GM10847 (cell line): ENCODE data around the gene PTPRF.

Source experiments
- POLR2A ChIP-seq: IDR thresholded peaks from 2 replicates; pipeline ENCODE4 v1.6.1; 2011; ENCODE audit not compliant: insufficient read length; ENCODE audit errors: extremely low read depth

The PTPRF gene

DNA sequence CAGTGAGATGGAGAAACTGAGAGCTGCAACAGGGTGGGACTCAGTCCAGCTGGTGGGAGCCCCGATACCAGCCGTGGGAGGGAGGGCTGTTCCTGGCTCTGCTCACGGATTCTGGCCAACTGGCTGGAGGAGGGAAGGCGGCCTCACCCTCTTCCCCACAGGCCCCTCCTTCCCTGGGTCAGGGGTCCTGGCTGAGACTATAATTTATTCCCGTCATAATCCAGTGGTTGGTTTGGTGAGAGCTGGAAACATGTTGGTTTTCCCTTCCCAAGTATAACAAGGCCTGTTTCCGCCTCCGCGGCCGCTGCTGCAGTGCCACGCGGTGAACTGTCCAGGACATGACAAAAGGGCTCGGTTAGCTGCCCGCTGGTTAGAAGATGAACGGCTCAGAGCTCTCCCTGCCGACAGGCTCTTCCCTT, 10.0 kb downstream of the PTPRF start:
- TF ChIP-seq POLR2A = no peak

DNA sequence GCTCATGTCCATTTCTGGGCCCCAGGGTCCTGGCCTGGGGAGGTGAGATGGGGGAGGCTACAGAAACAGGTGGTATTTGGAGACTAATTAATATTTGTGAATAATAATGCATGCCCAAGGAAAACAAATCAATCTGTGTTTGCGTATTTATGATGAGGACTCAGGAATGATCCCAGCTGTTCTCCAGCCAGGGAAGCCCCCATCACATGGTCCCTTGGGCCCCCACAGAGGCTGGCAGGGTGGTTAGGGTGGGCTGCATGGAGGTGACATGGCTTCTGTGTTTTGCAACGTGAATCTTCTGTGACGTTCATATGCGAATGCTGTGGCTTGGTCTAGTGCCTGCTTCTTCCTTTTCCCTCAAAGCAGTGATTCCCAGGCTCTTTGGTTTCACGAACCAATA, 10.5 kb downstream of the PTPRF start:
- TF ChIP-seq POLR2A = no peak

DNA sequence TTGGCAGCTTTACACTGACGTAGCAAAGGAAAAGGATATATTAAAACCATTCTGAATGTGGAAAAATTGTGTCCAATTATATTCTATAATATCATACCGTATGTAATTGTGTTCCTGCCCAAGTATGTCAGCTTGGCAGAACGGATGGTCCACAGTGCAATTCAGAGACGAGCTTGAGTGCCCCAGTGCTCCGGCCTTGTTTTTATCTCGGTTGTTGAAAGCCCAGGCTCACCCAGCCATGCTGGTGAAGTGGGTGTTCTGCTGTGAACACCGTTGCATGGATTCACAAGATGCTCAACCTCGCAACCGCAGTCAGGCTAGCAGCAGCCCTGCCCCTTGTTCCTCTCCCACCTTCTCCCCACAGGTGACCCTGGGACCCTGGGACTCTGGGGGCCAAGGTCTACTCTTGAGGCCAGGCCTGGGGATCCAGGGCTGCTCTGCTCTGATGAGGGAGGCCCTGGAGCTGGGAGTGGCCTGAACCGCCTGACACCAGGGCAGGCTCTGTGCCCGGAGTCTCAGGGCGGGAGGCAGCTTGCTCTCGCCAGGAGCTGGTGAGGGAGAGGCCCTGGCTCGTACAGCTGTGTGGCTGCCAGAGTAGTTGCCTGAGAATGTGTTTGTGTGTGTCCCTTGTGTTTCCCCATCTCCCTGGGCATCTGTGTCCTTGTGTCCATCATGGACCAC, 11.2 kb downstream of the PTPRF start:
- TF ChIP-seq POLR2A = no peak

DNA sequence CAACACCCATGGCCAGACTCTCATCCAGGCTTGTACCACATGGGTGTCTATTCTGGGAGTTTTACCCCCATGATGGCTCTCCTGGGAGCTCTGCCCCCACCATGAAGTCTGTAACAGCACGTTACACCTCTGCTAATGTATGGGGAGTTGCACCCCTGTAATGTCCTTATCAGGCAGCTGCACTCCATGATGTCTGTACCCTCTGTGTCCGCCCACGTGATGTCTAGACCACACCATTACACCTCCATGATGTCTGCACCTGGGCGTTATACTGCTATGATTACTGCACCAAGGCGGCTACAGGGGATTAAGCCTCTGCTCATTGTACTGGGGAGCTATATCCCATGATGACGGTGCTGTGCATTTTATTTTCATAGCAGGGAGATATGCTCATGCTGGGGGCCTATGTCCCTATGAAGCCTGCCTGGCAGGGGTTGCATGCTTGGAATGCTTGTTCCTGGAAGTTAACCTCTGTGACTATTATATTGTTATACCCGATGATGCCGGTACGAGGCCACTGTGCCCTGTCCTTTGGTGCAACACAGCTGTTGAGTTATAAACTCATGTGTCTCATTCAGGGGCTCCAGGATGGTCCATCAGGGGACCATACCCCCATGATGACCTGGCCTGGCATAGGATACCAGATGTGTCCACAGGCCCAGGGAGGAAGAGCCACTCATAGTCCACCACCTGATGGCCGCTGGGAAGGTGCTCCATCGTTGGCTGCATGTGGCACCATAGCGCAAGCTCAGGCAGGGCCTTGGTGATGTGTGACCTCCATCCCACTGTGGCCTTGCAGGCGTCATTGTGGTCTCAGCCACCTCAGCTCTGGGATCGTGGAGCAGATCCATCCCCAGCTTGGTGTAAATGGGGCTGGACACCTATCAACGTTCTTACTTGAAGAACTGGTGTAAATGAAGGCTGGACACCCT, 12.1 kb downstream of the PTPRF start:
- TF ChIP-seq POLR2A = no peak

DNA sequence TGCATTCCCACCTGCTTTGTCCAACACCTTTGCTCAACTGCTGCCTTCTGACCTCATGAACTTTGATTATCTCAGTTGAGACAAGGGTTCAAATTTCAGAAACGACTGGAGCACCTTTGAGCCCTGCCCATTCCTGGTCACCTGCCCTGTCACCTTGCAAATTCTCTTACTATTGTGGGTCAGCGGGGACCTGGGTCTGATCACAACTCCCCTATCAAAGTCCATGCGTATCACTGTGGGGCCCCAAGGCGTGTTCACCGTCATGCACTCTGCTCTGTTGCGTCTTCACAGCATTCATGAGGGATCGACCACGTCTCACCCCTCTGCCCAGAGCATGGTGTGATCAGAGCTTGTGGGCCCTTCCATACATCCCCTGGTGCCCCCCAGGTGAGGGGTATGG, 12.9 kb downstream of the PTPRF start:
- no peak for TF ChIP-seq POLR2A

DNA sequence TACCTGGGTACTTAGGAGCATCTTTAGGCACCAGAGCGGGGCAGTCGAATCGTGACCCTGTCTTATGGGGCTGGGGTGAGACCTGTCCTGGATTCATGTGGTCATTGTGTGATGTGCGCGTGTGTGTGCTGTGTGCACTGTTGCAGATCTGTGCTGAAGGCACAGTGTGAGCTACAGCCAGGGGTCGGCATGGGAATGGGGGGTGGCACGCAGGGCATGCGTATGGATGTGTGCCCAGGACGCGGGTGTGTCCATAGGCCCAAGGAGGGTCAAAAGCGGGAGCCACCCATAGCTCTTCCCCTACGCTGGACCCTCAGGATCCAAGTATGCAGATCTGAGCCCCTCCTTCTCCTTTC, 14.6 kb downstream of the PTPRF start:
- no peak for TF ChIP-seq POLR2A

DNA sequence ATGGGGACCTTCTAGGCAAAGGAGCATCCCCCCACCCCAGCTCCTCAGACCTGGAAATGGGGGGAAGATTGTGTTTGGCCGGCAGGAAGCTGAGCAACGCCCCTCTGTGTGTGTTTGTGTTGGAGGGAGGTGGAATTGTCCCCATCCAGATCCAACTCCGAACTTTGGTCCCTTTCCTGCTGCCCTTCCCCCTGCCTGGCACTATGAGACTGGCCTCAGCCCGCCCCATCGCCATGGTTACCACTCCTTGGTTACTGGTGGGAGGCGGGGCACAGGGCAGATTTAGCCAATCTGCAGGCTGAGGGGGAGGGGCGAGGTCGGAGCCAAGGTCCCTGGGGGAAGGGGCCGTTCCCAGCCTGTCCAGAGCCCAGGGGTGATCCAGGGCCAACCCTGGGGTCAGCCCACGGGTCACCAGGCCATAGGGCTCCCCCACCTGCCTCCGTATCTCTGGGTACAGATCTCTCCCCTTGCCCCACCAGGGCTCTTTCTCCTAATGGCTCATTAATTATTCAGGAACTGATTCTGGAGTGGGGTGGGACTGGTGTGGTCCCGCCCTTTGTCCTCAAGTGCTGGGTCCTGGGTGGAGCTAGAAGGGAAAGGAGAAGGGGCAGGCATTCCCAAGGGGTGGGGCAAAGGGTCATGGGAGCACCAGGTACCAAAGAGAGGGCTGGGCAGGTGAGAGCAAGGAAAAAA, 15.2 kb downstream of the PTPRF start:
- TF ChIP-seq POLR2A = no peak

DNA sequence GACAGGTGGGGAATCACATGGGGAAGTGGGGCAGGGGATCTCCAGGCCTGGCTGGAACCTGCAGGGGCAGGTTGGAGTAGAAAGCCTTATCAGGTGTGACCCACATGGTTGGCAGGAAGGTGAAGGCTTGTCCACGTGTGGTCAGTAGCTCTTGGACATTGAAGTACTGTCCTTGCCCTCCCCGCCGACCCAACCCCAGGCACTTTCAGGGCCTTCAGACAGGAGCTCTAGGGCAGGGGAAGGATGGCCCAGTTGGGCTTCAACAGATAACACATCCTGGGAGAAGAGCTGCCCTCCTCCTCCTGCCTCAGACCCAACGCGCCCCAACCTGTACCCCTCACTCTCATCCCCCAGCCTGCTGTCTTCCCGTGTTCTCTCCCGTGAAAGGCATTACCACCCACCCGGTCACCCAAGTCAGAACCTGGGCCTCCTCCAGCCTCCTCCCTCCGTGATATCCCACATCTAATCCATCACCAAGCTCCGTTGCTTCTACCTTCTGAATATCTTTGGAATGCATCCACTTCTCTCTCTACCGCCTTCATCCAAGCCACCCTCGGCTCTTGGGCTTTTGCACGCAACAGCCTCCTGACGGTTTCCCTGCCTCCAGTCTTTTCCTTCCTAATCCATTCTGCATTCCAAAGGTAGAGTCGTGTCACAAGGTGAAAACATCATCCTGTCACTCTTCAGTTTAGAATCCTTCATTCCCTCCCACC, 15.9 kb downstream of the PTPRF start:
- no peak for TF ChIP-seq POLR2A

DNA sequence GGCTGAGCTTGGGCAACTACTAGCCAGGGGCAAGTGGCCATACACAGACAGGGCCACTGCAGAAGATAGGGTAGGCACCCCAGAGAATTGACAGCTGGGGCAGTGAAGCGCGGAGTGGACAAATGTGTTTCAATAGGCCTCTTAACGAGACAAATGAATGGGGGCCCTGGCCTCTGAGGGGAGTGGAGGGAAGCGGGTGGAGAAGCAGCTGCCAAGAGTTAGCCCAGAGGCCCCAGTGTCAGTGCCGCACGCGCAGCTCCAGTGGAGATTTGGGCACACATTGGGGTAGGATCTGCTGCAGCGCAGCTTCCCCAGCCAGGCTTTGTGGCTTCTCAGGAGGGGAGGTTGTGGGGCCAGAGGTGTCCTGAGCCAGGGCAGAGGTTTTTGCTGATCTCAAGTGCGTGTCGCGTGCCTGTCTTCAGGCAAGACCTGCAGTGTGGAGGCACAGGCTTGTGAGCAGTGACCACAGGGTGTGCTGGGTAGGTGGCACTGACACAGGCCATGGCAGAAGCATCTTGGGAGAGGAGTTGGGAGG, 16.9 kb downstream of the PTPRF start:
- TF ChIP-seq POLR2A = no peak

DNA sequence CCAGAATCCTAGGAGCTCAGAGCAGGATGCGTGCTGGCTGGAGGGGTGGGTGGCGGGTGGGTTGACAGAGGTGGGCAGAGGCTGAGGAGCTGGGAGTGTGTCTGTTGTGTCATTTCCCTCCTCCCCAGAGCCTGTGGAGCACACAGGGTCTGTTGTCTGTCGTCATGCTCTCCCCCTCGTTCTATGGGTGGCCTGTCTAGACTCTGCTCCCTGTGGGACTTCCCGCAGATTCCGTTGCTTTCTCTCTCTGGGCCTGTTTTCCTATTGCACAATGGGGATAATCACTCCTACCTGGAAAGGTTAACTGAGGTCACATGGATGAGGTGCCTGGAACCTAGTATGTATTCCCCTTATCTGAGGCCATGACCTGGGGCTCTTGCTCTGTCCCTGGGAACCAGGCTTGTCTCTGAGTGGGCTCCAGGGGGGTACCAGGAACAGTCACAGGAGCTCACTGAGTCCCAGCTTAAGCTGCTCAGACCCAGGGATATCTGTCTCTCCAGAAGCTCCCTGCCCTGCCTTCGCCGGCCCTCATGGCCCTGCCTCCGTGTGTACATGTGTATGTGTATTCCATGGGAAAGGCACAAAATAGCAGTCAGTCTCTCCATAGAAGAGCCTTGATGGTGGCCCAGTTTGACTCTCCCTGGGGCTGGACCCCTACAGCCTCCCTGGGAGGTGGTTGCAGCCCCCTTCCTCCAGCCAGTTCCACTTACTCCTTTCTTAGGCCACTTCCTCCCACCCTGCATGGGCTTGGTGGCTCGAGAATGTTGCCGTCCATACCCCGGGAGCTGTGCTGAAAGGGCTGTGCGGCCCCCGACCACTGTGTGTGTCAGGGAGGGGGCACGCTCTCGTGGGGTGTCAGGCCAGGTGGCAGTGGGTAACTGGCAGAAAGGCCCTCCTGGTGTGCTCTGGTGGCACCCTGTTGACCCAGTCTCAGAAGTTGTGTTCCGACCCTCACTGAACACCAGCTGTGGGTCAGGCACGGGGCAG, 17.9 kb downstream of the PTPRF start:
- TF ChIP-seq POLR2A = no peak

DNA sequence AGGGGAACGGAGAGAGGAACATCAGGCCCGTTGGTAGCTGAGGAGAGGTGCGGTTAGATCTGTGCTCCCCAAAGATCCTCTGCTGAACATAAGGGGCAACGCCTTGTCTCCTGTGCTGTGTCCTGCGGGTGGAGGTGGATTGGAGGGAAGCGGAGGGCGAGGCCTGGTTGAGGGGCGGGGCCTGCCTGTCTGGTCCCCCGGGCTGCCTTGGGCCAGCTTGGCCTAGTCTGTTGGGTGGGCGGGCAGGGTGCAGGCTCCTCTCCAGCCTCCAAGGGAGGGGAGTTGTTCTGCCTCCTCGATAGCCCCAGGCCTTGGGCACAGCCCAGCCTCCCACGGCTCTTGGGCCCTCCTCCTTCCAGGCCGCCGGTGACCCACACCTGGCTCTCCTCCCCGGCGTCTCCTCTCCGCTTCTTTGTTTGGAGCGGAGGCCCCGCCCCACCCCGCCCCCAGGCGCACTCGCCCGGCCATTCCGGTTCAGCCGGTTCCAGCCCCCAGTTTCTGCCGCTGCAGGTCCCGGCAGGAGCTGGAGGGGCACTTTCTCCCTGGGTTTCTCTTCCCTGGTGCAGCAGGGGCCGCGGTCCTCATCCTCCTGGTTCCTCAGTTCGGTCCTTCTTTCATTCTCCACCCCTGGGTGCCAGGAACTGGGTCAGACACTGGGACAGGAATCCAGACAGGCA, 19.4 kb downstream of the PTPRF start:
- no peak for TF ChIP-seq POLR2A

DNA sequence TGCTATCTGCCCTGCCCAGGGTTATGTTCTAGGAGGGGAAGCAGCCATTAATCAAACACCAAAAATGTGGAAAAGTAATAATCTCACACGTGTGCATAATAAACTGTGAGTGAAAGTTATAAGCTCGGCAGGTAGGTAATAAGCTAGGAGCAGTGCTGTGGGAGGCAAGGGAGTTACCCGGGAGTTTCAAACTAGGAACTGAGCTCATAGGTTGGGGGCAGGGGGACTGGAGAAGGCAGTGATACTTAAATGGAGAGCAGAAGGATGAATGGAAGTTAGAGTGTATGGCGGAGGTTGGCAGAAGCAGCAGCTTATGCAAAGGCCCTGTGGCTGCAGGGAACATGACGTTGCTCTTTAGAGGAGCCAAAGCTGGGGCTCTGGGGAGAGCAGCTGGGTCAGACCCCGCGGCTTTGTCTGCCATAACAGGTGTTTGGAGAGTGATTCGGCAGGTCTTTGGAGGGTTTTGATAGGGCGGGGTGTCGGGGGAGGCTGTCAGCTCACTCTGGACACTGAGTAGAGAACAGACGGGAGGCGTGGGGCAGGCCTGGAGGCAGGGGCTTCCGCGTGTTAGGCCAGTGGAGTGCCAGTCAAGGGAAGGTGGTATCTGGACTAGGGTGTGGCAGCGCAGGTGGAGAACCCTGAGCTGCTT, 20.0 kb downstream of the PTPRF start:
- TF ChIP-seq POLR2A = no peak

DNA sequence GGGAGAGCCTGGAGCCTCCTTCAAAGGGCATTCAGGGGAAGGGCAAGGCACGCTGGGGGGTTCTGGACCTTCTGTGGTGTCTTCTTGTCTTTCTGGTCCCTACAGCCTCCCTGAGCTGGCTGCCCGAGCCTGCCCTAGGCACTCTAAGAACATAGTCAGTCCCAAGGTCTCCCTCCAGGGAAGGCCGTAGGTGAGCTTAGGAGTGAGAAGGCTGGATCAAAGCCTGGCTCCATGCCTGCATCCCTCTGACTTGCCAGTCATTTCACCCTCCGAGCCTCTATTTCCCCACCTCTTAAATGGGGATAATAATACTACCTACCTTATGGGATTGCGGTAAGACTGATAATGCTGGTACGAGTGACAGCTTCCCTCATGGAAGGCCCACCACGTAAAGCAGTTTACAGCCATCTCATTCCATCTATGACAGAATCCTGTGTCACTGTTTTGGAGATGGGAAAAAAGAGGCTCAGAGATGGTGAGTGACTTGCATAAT, 20.8 kb downstream of the PTPRF start:
- no peak for TF ChIP-seq POLR2A
